Esophagus squamous epithelium (tissue), 5 donors: ENCODE results near the gene PIK3C3. TPM values are rescaled to one million over a fixed set of nuclear protein-coding genes. Genes with fewer than 3 reads are reported as not detected.

ENCODE experiments used
- DNase-seq: peaks from one replicate; lab custom pipeline; 2025; lab: John Stamatoyannopoulos, UW
- H3K27ac ChIP-seq, 4 donors: fragments of 200-600 bp; sonication (generic); one replicate each; pipeline ENCODE4 v1.5.1; 2016 to 2019; ENCODE audit warnings: mild to moderate bottlenecking in 1 of 4
- H3K27me3 ChIP-seq, 4 donors: fragments of 200-600 bp; sonication (generic); 1 replicate in 3 of 4; 2 replicates in 1 of 4; pipeline versions ENCODE4 v1.5.1 to v1.6.0; 2017 to 2021; ENCODE audit warnings: antibody characterized with exemption in 1 of 4
- H3K36me3 ChIP-seq, 3 donors: fragments of 200-600 bp; sonication (generic); one replicate each; pipeline ENCODE4 v1.5.1; 2016 to 2019
- H3K4me1 ChIP-seq, 3 donors: fragments of 200-600 bp; sonication (generic); one replicate each; pipeline ENCODE4 v1.5.1; 2017 to 2019
- H3K4me3 ChIP-seq, 4 donors: fragments of 200-600 bp; sonication (generic); 1 replicate in 3 of 4; 2 replicates in 1 of 4; pipeline ENCODE4 v1.5.1; 2016 to 2019; ENCODE audit warnings: mild to moderate bottlenecking in 2 of 4, moderate library complexity in 1 of 4
- H3K9me3 ChIP-seq, 3 donors: fragments of 200-600 bp; sonication (generic); one replicate each; pipeline ENCODE4 v1.5.1; 2016 to 2019
- POLR2A ChIP-seq, 4 donors: fragments of 450-650 bp; IDR thresholded peaks; one replicate each; pipeline ENCODE4 v1.6.1; 2017; ENCODE audit warnings: antibody characterized with exemption in 4 of 4, mild to moderate bottlenecking in 4 of 4, moderate library complexity in 3 of 4
- WGBS, 2 donors: methylation state at CpG; one replicate each; pipeline ENCODE4 v1.1.5; 2018; 5-methylcytosine and 5-hydroxymethylcytosine counted together
- intact Hi-C: fragments of 100-400 bp; cut with DNase I; formaldehyde crosslinking; loops from one replicate; pipeline ENCODE4 v1.15.0; 2022
- total RNA-seq, 4 donors: library from RNA; depleted of rRNA; stranded (reverse); fragments of >200 nt; gene quantifications; one replicate each; pipeline ENCODE4 v1.1.0, GENCODE V29; 2016
- TF ChIP-seq, protein P1 (sequence below), 6 experiments: fragments of 450-650 bp in 4 of 6; fragments of 200-600 bp in 2 of 6; sonication (generic) in 2 of 6; IDR thresholded peaks; one replicate each; pipeline ENCODE4 v1.5.1; 2016 to 2019; ENCODE audit warnings: antibody characterized with exemption in 6 of 6, mild to moderate bottlenecking in 4 of 6, moderate library complexity in 4 of 6
- donor health status: DM: yes; HTN: yes; CAD: no.

Gene PIK3C3
- total RNA-seq, 4 donors from 2014 or later, result 17.2 to 43.9 (median 23.6) TPM

DNA sequence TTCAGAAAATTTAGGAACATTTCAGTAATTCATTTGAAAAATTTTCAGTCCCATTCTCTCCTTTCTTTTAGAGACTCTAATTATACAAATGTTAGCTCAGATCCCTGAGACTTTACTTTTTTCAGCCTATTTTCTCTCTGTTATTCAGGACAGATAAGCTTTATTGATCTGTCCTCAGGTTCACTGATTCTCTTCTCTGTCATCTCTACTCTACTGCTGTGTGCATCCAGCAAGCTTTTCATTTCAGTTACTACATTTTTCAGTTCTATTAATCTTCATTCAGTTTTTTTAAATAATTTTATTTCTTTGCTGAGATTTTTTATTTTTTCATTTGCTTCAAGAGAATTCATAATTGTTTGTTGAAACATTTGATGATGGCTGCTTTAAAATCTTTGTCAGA lies 22.1 kb upstream of the PIK3C3 start:
- DNase-seq, result no peak
- intact Hi-C loops, result no loop called here
- peaks cover 0 to 7% (median 0%) of the 10 kb centered on the region in 4 donors for H3K27me3 ChIP-seq
- H3K36me3 ChIP-seq, result no peaks in the 10 kb centered on the region
- no peaks in the 10 kb centered on the region for H3K4me1 ChIP-seq
- no peaks in the 10 kb centered on the region for H3K9me3 ChIP-seq
- no peak overlapping the region for H3K27ac ChIP-seq
- TF ChIP-seq POLR2A (IDR thresholded peaks at IDR 0.05), result no peak
- TF ChIP-seq, protein P1, sequence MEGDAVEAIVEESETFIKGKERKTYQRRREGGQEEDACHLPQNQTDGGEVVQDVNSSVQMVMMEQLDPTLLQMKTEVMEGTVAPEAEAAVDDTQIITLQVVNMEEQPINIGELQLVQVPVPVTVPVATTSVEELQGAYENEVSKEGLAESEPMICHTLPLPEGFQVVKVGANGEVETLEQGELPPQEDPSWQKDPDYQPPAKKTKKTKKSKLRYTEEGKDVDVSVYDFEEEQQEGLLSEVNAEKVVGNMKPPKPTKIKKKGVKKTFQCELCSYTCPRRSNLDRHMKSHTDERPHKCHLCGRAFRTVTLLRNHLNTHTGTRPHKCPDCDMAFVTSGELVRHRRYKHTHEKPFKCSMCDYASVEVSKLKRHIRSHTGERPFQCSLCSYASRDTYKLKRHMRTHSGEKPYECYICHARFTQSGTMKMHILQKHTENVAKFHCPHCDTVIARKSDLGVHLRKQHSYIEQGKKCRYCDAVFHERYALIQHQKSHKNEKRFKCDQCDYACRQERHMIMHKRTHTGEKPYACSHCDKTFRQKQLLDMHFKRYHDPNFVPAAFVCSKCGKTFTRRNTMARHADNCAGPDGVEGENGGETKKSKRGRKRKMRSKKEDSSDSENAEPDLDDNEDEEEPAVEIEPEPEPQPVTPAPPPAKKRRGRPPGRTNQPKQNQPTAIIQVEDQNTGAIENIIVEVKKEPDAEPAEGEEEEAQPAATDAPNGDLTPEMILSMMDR (IDR thresholded peaks at IDR 0.05), result no peak
- no peak overlapping the region for H3K4me3 ChIP-seq

DNA sequence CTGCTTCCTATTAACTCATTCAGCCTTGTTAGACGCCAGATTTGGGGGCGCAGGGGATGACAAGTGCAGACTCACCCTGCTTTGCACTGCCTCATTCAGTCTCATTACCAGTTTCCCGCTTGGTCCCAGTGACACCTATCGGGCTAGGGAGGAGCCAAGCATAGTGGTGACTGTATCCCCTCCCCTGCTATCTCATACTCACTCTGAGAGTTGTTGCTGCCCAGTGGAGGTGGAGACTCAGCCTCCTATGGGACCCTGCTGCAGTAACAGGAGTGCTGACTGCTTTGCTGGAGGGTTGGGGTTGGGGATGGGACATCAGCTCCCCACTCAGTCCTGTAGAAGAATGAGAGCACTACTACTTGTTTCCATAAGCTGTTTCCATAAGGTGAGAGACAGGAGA lies 21.3 kb upstream of the PIK3C3 start:
- no peak overlapping the region for H3K27ac ChIP-seq
- intact Hi-C loops, result no loop called here
- no peaks in the 10 kb centered on the region for H3K36me3 ChIP-seq
- H3K27me3 ChIP-seq, result peaks cover 0 to 7% (median 0%) of the 10 kb centered on the region in 4 donors
- 76 to 77% methylated on average over 3 to 4 of the region's 4 CpGs for WGBS, 2 donors
- no peaks in the 10 kb centered on the region for H3K4me1 ChIP-seq
- H3K9me3 ChIP-seq, result no peaks in the 10 kb centered on the region
- DNase-seq, result no peak
- H3K4me3 ChIP-seq, result no peak overlapping the region
- TF ChIP-seq, protein P1 (IDR thresholded peaks at IDR 0.05), result no peak
- TF ChIP-seq POLR2A (IDR thresholded peaks at IDR 0.05), result no peak

DNA sequence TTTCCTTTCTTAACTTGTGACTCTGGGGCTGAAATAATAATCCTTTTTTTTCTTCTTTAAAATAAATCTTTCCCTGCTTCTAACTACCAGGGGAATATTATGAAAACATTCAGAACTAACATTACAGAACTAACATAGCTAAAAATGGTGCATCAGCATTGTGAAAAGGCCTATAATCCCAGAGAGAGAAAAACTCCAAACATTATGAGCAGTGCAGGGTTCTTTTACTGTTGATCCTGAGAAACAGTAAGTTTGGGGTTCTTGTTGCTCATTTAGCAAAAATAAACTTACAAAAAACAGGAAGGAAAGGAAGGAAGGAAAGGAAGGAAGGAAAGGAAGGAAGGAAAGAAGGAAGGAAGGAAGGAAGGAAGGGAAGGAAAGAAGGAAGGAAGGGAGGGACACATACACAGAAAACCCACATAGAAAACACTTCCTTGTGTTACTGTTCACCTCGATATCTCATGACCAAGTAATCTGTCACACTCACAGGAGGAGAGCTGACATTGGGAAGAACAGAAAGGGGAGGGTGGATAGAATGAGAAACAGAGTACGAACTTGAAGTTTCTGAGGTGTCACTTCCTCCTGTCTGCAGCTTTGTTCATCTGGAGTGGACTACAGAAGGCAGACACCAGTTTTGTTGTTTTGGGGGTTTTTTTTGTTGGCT lies 18.4 kb upstream of the PIK3C3 start:
- Histone ChIP-seq H3K27ac (no peak overlapping the region), H3K27me3 (peaks cover 0 to 4% (median 0%) of the 10 kb centered on the region in 4 donors), H3K4me3 (no peak overlapping the region), H3K9me3 (no peaks in the 10 kb centered on the region), H3K4me1 (no peaks in the 10 kb centered on the region), H3K36me3 (no peaks in the 10 kb centered on the region)
- WGBS, 2 donors, result 36 to 41% methylated on average over 2 of the region's 2 CpGs
- TF ChIP-seq POLR2A (IDR thresholded peaks at IDR 0.05), result no peak
- TF ChIP-seq, protein P1 (IDR thresholded peaks at IDR 0.05), result no peak
- intact Hi-C loops, result no loop called here
- no peak for DNase-seq

DNA sequence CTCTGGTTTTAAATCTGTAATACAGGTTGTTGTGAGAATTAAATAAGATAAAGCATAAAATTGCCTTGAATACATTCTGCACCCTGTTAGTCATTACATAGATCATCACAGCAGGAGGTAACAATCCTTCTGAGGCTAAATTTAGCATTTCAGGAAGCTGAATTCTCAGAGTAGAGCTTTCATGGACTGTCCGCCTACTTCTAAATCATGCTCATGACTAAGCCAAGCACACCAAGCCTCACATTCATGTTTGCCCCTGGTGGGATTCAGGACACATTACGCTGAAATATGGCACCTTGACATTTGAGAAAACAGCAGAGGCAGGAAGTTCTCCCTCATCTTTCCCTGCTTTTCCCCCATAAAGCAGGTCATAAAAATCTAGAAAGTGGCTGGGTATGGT lies 16.6 kb upstream of the PIK3C3 start:
- WGBS, 2 donors, result 83 to 100% methylated on average over 2 of the region's 2 CpGs
- H3K27ac ChIP-seq, result no peak overlapping the region
- TF ChIP-seq POLR2A (IDR thresholded peaks at IDR 0.05), result no peak
- TF ChIP-seq, protein P1 (IDR thresholded peaks at IDR 0.05), result no peak
- DNase-seq, result no peak
- H3K27me3 ChIP-seq, result no peaks in the 10 kb centered on the region
- H3K4me1 ChIP-seq, result no peaks in the 10 kb centered on the region
- H3K4me3 ChIP-seq, result no peak overlapping the region
- H3K9me3 ChIP-seq, result no peaks in the 10 kb centered on the region
- intact Hi-C loops, result no loop called here
- no peaks in the 10 kb centered on the region for H3K36me3 ChIP-seq

DNA sequence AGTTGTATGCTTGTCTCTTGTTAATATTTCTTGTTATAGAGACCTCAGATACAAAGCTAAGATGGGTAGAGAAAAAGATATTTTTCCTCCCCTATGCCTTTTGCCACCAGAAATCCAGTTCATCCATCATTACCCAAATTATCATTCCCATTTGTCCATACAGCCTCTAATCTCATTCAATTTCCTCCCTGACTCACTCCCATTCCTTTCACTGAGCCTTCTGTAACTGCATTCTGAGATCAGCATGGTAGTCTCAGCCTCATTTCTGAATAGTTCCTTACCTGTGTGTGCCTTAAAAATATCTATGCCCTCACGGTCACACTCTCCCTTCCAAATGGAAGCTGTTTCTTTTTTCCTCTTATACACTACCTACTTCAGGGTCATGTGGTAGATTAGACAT lies 15.7 kb upstream of the PIK3C3 start:
- TF ChIP-seq POLR2A (IDR thresholded peaks at IDR 0.05), result no peak
- TF ChIP-seq, protein P1 (IDR thresholded peaks at IDR 0.05), result no peak
- 70 to 94% methylated on average over 1 of the region's 1 CpG for WGBS, 2 donors

More for the DNA sequence above, 15.7 kb upstream of the PIK3C3 start:
- Histone ChIP-seq H3K9me3 (no peaks in the 10 kb centered on the region), H3K36me3 (no peaks in the 10 kb centered on the region), H3K4me1 (no peaks in the 10 kb centered on the region), H3K27ac (no peak overlapping the region), H3K4me3 (no peak overlapping the region), H3K27me3 (peaks cover 0 to 6% (median 0%) of the 10 kb centered on the region in 4 donors)
- no peak for DNase-seq
- intact Hi-C loops, result no loop called here
